Left renal pelvis (tissue), 4 donors: ENCODE results near the gene PSTPIP1. TPM values are rescaled to one million over a fixed set of nuclear protein-coding genes. Genes with fewer than 3 reads are reported as not detected.

Source experiments
- DNase-seq, 4 donors: peaks; one replicate each; pipeline ENCODE4 v3.0.0-alpha.2; 2013; ENCODE audit warnings: low read depth in 4 of 4, low spot score in 3 of 4
- polyA plus RNA-seq, 4 donors: library from polyadenylated mRNA; unstranded; fragments of 120-200 nt; gene quantifications; one replicate each; pipeline ENCODE4 v1.2.1, GENCODE V29; 2013; ENCODE audit not compliant: insufficient read length in 4 of 4

Gene PSTPIP1
- polyA plus RNA-seq, 4 donors, result 0.73 to 2.2 (median 1.3) TPM

GRCh38 chr15:77038312-77039216 is 43.6 kb downstream of the PSTPIP1 start:
- DNase-seq, result no peak

GRCh38 chr15:77039217-77039533 is 44.2 kb downstream of the PSTPIP1 start:
- no peak for DNase-seq

- DNase-seq, result no peak
These were observed 44.9 kb downstream of the PSTPIP1 start for GRCh38 chr15:77039848-77040247.

GRCh38 chr15:77040673-77041072 is 45.7 kb downstream of the PSTPIP1 start:
- DNase-seq, result no peak

- DNase-seq, result no peak
These were observed 47.5 kb downstream of the PSTPIP1 start for GRCh38 chr15:77042245-77042919.

- no peak for DNase-seq
These were observed 48.3 kb downstream of the PSTPIP1 start for GRCh38 chr15:77042955-77043920.

- DNase-seq, result no peak
These were observed 49.5 kb downstream of the PSTPIP1 start for GRCh38 chr15:77044228-77045042.

GRCh38 chr15:77045985-77046384 is 51.1 kb downstream of the PSTPIP1 start:
- no peak for DNase-seq

- no peak for DNase-seq
These were observed 51.9 kb downstream of the PSTPIP1 start for GRCh38 chr15:77046704-77047412.

GRCh38 chr15:77048135-77048876 is 53.4 kb downstream of the PSTPIP1 start:
- no peak for DNase-seq

- DNase-seq, result no peak
These were observed 57.6 kb downstream of the PSTPIP1 start for GRCh38 chr15:77052556-77052955.

- DNase-seq, result no peak
These were observed 58.8 kb downstream of the PSTPIP1 start for GRCh38 chr15:77053709-77054108.

GRCh38 chr15:77057072-77057471 is 62.1 kb downstream of the PSTPIP1 start:
- no peak for DNase-seq

- no peak for DNase-seq
These were observed 62.8 kb downstream of the PSTPIP1 start for GRCh38 chr15:77057685-77058084.

GRCh38 chr15:77058468-77058867 is 63.5 kb downstream of the PSTPIP1 start:
- DNase-seq, result no peak

GRCh38 chr15:77059786-77060361 is 64.9 kb downstream of the PSTPIP1 start:
- DNase-seq, result no peak

- no peak for DNase-seq
These were observed 65.6 kb downstream of the PSTPIP1 start for GRCh38 chr15:77060546-77060945.

GRCh38 chr15:77063249-77063648 is 68.3 kb downstream of the PSTPIP1 start:
- DNase-seq, result no peak
